ENCODE data around the gene CDH23.

Gene CDH23

DNA sequence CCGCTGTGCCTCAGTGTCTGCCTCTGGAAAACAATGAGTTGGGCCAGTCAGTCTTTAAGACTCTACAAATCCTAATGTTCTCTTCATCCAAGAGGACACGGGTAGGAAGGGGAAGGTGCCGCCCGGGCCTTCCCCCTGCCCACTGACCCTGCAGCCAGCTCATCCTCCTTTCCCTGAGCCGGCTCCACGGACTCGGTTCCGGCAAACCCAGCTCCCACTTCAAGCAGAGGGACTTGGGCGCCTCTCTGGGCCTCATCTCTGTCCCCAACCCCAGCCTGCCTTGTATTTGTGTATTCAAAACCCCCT lies 227.2 kb downstream of the CDH23 start:
- intact Hi-C loops (cut with DNase I) = no loop called here
- no peak for DNase-seq

DNA sequence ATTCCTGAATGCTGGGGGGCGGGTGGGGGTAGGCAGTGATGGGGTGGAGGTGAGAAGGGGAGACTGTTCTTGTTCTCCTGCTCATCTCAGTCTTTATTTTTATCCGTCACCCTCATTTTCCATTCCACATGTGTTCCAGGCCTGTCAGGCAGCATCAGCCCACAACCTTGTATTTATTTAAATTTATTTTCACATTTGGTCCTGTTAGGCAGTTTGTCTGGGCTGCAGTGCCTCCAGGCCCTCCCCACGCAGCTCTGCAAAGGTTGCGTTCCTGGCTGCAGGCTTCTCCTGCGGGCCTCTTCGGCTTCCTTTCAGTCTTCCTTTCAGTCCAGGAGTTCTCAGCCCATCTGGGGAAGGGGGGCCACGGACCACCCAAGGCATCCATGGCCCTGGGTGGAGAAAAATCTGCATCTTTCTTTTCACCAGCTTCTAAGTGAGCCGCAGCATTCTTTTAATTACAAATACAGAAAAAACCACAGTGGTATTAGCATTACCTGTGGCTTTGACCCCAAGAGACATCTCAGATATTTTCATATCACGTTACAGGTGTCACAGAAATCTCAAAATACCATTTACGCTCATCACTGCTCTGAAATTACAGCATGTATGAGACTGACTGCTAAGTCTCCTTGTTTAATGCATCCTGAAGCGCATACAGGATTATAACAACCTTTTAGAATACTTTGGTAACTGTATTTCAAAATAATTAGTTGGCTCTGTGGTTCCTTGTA lies 228.9 kb downstream of the CDH23 start:
- no peak for DNase-seq
- intact Hi-C loops (cut with DNase I) = no loop called here

DNA sequence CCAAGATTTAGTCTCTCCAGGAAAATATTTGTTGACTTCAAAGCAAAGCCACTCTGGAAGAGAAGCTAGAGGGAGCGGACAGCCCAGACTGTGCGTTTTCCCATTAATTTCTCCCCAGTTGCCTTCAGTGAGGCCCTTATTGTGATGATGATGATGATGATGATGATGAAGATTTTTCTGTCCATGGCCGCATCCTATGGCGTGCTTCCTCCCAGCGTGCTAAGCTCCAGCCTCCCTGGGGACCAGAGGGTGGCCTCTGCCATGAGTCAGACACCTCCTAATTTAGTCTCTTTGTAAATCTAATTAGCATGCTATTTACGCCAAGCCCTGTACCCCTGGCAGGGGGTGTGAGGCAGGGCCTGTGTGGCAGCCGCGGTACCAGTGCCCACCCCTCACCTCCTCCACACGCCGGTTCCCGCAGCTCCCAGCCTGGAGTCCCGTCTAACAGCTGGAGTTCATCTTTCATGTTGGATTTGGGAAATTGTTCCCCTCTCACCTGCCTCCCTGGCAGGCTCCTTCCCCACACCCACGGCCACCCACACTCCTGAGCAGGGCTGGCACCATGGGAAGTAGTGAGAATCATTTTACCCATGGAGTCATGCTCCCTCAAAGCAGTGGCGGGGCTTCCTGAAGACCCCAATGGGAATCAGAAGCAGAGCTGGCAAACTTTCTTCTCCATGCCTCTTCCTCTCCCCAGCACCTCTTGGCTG lies 230.7 kb downstream of the CDH23 start:
- DNase-seq = peak in 21 of 42 donors; percentile 21 to 69 (median 39)
- intact Hi-C loops (cut with DNase I) = no loop called here

DNA sequence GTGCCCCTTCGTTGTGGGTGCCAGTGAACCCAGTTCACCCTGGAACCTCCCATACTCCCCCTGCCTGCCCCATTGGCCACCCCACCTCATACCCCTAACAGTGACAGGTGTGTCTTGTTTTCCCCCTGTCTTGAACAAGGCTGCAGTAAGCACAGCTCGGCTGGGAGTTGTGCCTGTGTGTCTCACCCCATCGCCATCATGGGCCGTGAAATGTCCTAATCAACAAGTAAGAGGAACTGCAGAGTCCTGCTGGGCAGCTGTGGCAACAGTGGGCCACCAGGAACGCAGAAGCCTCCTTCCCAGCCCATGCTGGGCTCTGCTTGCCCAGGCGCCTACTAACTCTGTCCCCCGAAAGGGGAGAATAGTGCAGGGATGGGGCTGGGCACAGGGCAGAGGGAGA lies 231.2 kb downstream of the CDH23 start:
- DNase-seq = no peak
- intact Hi-C loops (cut with DNase I) = no loop called here

DNA sequence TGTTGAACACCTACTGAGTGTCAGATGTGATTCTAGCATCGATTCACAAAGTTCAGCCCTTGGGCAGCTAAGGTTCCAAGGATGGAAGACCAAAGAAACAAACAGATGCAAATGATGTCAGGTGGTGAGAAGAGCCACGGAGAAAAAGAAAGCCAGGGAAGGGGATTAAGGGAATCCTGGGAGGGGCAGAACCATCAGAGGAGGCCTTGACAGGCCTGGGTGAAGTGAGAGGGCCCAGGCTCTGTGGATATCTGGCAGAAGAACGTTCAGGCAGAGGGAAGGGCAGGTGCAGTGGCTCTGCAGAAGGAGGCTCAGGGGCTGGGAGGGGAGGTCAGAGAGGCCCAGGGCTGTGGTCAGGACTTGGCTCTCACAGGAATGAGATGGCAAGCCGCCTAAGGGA lies 232.4 kb downstream of the CDH23 start:
- intact Hi-C loops (cut with DNase I) = no loop called here

DNA sequence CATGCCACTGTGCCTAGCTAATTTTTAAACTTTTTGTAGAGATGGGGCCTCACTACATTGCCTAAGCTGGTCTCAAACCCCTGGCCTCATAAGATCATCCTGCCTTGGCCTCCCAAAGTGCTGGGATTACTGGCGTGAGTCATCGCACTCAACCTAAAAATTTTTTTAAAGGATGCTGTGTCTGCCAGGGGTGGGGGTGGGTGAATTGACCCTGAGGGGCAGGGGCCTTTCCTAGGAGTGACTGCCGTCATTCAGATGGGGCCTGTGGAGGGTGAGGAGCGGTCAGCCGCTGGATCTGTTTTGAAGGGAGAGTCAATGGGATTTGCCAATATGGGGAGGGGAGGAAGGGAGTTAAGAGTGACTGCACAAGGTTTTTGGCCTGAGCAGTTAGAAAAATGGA lies 233.4 kb downstream of the CDH23 start:
- intact Hi-C loops (cut with DNase I) = no loop called here

More for the DNA sequence above, 232.4 kb downstream of the CDH23 start:
- DNase-seq = no peak

DNA sequence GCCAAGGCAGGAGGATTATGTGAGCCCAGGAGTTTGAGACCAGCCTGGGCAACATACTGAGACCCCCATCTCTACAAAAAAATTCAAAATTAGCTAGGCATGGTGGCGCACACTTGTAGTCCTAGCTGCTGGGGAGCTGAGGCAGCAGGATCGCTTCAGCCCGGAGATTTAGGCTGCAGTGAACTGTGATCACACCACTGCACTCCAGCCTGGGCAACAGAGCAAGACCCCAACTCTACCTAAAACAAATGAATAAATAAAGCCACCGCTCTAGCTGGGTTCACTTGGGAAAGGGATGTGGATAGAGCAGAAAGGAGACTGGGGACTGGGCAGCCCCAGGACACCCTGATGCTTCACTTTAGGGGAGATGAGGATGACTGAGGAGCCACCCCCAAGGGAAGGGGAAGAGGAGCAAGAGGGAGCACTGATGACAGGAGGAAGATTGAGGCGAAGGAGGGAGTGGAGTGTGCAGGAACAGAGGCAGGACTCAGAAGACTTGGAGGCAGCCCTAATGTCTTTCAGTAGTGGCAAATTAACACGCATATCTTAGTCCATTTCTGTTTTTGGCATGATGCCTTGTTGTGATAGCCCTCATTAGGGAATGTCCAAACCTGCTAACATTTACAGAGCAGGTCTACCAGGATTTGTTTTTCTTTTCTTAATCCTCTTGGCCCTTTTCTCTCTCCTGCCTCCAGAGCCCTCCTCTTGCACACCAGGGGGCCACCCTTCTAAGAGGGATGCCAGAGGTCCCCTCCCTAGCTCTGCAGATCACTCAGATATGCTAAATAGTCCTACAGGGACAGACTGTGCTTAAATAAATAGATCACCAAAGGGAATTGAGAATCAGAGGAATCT lies 234.5 kb downstream of the CDH23 start:
- intact Hi-C loops (cut with DNase I) = no loop called here
- no peak for DNase-seq

More for the DNA sequence above, 233.4 kb downstream of the CDH23 start:
- DNase-seq = no peak

DNA sequence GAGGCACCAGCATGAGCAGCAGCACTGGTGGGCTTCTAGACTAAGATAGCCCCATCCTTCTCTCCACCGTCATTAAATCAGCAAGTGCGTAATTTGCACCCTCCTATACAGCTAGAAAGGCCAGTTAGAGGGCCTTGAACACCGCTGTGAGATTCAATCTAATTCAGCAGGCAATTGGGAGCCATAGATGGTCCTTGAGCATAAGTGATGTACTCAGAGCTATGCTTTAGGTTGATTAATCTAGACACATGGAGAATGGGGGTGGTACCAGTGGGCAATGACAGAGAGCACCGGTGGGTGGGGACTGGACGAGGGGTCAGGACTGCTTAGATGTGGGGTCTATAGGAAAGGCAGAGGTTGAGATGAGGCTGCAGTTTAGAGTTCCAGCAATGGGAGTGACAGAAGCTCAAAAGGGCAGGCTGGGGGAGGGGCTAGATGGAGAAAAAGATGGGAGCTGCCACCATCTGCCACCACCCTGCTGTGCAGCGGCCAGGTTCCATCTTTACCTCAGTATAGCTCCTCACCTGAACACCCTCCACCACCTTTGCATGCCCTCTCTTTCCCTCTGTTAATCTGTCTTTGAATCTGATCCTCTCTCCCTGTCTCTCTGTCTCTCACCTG lies 235.6 kb downstream of the CDH23 start:
- DNase-seq = no peak
- intact Hi-C loops (cut with DNase I) = no loop called here

DNA sequence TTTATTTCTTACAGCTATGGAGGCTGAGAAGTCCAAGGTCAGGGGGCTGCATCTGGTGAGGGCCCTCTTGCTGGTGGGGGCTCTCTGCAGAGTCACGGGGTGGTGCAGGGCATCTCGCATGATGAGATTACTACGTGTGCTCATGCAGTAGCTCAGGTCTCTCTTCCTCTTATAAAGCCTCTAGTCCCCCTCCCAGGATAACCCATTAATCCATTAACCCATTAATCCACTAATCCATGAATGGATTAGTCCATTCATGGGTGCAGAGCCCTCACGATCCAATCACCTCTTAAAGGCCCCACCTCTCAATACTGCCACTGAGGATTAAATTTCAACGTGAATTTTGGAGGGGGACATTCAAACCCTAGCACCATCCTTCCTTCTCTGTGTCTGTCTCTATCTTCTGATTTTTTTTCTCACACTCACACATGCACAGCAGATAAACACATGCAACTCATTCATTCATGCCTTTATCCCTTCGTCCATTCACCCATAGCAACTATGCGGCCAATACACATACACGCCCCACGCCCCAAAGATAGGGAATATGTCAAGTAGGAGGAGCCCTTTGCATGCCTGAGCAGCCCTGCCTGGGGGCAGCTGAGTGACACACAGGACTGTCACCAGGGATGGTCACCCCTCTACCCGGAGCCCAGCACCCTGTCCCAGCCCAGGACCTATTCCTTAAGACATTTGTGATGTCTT lies 236.3 kb downstream of the CDH23 start:
- no peak for DNase-seq
- intact Hi-C loops (cut with DNase I) = no loop called here

DNA sequence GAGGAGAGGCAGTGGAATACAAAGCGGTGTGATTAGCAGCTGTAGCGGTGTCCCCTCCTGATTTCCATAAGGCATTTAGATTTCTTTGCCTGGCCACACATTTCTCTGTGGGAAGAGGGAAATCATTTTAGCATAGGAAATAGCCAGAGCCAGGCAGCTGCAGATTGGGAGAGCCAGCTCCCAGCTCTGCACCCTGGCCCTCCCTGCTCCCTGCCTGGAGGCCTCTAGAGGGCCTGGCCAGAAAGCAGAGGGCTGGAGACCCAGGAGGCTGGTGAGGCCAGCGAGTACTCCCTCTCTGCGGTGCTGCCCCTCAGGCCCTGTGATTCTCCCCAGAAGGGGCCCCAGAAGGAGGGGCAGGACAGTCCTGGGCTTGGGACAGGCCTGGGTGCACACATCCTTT lies 237.2 kb downstream of the CDH23 start:
- intact Hi-C loops (cut with DNase I) = no loop called here
- no peak for DNase-seq

DNA sequence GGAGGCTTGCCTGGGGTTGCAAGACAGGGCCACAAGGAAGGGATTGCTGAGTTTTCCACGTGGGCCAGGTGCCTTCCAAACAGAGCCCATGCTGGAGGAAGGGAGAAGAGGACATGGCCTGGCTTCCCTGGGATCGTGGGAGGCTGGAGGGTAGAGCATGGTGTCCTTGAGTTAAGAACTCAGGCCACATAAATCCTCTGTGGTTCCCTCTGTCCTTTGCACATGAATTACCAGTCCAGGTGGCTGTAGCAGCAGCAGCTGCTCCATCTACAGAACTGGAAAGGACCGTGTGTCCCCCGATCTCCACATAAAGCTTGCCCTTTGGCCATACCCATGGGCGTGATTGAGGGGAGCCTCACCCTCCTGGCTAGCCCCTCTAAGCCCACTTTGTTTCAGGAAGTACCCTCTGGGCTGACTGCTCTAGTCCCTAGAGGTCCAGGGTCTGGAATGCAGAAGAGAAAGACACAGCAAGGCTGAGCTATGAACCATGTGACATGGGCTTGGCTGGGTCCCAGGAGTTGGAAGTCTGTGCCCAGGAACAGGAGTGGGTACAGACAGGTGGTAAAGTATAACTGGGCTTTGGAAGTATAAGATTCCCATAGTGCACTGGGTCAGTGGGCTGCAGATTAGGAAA lies 237.9 kb downstream of the CDH23 start:
- DNase-seq = peak in 21 of 42 donors; percentile 20 to 68 (median 40)
- intact Hi-C loops (cut with DNase I) = no loop called here

DNA sequence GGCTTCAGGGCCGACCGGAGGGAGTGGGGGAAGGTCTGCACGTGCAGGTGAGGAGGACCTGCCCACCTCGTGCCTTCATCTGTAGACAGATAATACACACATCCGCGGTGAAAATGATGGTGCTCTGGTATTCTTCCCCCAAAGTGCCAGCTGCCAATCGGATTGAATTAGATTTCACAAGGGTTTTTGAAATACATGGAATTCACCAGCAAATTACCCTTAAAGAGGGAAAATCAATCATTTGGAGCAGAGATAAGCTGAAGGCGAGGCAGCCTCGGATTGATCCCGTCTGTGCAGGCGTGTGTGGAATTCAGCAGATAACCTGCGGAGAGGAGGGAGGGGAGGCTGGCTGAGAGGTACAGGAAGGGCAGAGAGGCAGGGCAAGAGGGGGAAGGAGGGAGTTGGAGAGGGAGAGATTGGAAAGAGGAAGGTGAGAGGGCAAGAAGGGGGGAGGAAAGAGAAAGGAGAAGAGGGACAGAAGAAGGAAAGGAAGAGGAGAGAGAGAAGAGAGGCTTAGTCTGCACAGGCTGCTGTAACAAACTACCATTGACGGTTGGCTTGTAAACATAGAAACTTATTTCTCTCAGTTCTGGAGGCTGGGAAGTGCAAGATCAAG lies 238.6 kb downstream of the CDH23 start:
- DNase-seq = peak in 4 of 42 donors; percentile 18 to 45 (median 31)
- intact Hi-C loops (cut with DNase I) = no loop called here

DNA sequence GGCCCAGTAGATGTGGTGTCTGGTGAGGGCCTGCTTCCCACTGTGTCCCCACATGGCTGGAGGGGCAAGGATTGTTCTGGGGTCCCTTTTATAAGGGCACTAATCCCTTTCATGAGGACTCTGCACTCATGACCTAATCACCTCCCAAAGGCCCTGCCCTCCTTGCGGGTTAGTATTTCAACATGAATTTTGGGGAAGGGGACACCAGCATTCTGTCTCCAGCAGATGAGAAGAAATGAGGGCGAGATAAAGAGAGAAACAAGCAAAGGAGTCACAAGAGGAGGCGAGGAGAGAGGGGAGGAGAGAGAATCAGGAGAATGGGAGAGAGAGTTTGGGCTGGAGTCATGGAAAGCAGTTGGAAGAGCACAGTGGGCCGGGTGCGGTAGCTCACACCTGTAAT lies 239.1 kb downstream of the CDH23 start:
- DNase-seq = no peak
- intact Hi-C loops (cut with DNase I) = no loop called here

DNA sequence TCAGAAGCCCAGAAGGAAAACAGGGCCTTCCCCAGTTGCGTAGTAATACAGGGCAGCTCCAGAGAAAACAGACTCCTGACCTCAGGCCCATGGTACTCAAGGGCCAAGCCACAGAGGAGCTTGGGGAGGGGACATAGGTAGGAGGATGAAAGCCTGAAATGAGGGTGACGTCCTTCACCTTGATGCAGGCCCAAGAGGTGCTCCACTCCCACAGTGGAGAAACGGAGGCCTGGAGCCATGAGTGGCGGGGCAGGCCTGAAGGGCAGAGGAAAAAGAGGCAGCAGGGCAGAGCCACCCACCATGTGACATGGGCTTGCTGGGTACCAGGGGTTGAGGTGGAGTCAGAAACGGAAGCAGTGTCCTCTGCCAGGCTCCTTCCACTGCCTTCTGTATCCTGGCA lies 239.9 kb downstream of the CDH23 start:
- intact Hi-C loops (cut with DNase I) = no loop called here
- no peak for DNase-seq

DNA sequence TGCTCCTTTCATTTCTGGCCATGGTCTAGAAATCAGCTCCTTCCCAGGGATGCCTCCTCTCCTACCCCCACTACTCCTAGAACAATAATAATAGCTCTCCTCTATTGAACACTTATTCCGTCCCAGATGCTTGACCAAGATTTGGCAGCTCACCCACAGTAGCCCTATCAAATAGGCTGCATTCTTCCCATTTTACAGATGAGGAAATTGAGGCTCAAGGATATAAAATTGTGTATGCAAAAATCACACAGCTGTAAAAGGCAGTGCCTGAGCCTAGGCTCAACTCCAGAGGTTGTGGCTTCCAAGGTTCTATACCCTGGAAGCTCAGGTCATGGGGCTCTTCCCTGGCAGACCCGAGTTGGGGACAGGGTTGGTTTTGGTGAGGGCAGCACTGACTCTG lies 240.6 kb downstream of the CDH23 start:
- intact Hi-C loops (cut with DNase I) = no loop called here
- no peak for DNase-seq

DNA sequence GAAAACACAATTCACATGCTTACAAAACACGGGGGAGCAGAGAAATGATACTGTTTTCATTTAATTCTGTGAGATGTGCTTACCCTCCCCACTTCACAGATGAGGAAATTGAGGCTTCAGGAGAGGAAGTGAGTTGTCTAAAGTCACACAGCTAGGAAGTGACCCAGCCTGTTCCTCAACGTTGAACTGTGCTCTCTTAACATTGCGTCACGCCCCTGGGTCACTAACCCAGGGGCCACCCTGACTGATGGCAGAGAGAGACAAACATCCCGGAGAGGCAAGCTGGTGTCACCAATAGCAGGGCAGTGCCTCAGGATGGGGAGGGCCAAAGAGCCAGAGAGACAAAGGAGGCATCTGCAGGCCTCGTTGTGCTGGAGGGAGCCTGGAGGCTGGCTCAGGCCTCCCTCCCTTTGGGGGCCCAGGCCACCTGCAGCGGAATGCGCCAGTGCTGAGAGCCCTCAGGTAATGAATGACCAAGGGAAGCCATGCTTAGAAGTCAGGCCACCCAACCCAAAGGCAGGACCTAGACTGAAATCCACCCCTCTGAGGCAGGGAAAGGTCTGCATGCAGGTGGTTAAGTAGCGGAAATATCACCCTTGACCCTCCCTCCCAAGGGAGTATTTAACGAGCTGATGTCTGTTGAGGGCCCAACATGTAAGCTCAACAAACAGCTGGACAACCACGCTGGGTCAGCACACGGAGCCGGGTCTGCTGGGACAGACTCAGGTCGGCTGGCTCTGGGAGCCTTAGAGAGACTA lies 241.5 kb downstream of the CDH23 start:
- peak in 1 of 42 donors; percentile 16 for DNase-seq

More for the DNA sequence above, 241.5 kb downstream of the CDH23 start:
- intact Hi-C loops (cut with DNase I) = no loop called here
